ENCODE data around the gene MICAL2.

Gene MICAL2

GRCh38 chr11:12284316-12285050, 174.1 kb downstream of the MICAL2 start:
- no peaks in the 10 kb centered on the region for H3K36me3 ChIP-seq (ENCODE audit: control insufficient read depth in 2 of 2, insufficient read depth in 1 of 2, low read length in 2 of 2)
- TF ChIP-seq TRIM28 (IDR thresholded peaks at IDR 0.05; ENCODE audit: borderline replicate concordance, low read length), result no peak
- ChIA-PET CTCF (interaction anchor here (0.6 to 14.2 kb wide), 8 partner anchors 41 to 497 kb away, joined by 3 to 374 read pairs (median 4); no protein-coding TSS in a partner anchor), POLR2A (no interaction called here)
- H3K4me3 ChIP-seq (ENCODE audit: low read depth, low read length), result no peak overlapping the region
- no peaks in the 10 kb centered on the region for H3K4me1 ChIP-seq (ENCODE audit: control insufficient read depth, insufficient read depth, low read length)
- H3K9me3 ChIP-seq (ENCODE audit: control insufficient read depth, insufficient read depth, low read depth, low read length), result no peaks in the 10 kb centered on the region
- no peak overlapping the region for H3K27ac ChIP-seq (ENCODE audit: extremely low read depth, low read depth, low read length)

- H3K4me1 ChIP-seq (ENCODE audit: control insufficient read depth, insufficient read depth, low read length), result no peaks in the 10 kb centered on the region
- no peak overlapping the region for H3K4me3 ChIP-seq (ENCODE audit: low read depth, low read length)
- no peak for TF ChIP-seq ZNF677 (tag by site-specific recombination; IDR thresholded peaks at IDR 0.05)
- TF ChIP-seq SETDB1 (IDR thresholded peaks at IDR 0.05; ENCODE audit: insufficient read length, low read length), result no peak
- no peak for TF ChIP-seq ZNF416 (tag by site-specific recombination; IDR thresholded peaks at IDR 0.05)
- TF ChIP-seq PRDM4 (tag by site-specific recombination; IDR thresholded peaks at IDR 0.05), result no peak
- TF ChIP-seq AEBP2 (tag by site-specific recombination; IDR thresholded peaks at IDR 0.05; ENCODE audit: borderline replicate concordance), result no peak
- TF ChIP-seq ZNF530 (tag by site-specific recombination; IDR thresholded peaks at IDR 0.05; ENCODE audit: low read depth), result no peak
- TF ChIP-seq ZNF404 (tag by site-specific recombination; IDR thresholded peaks at IDR 0.05), result no peak
- no peak for TF ChIP-seq ZNF133 (tag by site-specific recombination; IDR thresholded peaks at IDR 0.05)
- no peak for TF ChIP-seq ZNF280D (tag by site-specific recombination; IDR thresholded peaks at IDR 0.05)
- TF ChIP-seq TSHZ1 (tag by site-specific recombination; IDR thresholded peaks at IDR 0.05; ENCODE audit: borderline replicate concordance), result no peak
- TF ChIP-seq INSM2 (tag by site-specific recombination; IDR thresholded peaks at IDR 0.05), result no peak
- no peak for TF ChIP-seq SP3 (tag by site-specific recombination; IDR thresholded peaks at IDR 0.05)
- TF ChIP-seq ZNF214 (tag by site-specific recombination; IDR thresholded peaks at IDR 0.05; ENCODE audit: borderline replicate concordance), result no peak
- no peak for TF ChIP-seq ZNF623 (tag by site-specific recombination; IDR thresholded peaks at IDR 0.05)
- TF ChIP-seq ZBTB44 (tag by site-specific recombination; IDR thresholded peaks at IDR 0.05), result no peak
- TF ChIP-seq TRIM28 (IDR thresholded peaks at IDR 0.05; ENCODE audit: borderline replicate concordance, low read length), result no peak
- POLR2A ChIA-PET, result no interaction called here
- no peaks in the 10 kb centered on the region for H3K36me3 ChIP-seq (ENCODE audit: control insufficient read depth in 2 of 2, insufficient read depth in 1 of 2, low read length in 2 of 2)
- H3K27ac ChIP-seq (ENCODE audit: extremely low read depth, low read depth, low read length), result no peak overlapping the region
- H3K9me3 ChIP-seq (ENCODE audit: control insufficient read depth, insufficient read depth, low read depth, low read length), result no peaks in the 10 kb centered on the region
- CTCF ChIA-PET, result interaction anchor here (0.9 to 14.2 kb wide), 6 partner anchors 23 to 498 kb away, joined by 3 to 374 read pairs (median 6); no protein-coding TSS in a partner anchor
These were observed 174.7 kb downstream of the MICAL2 start for GRCh38 chr11:12285106-12285505.

Data from HEK293 (cell line).